Measurements from ENCODE around the gene CXCL1.

CXCL1 gene

GRCh38 chr4:73869130-73870055 lies at the start of gene CXCL1:
TSS of gene CXCL1 (plus strand) at chr4:73869393. CDS start at chr4:73869471, 78 bp downstream.
- peak within 1 kb of the TSS; percentile 64 for H3K4me3 ChIP-seq (ENCODE audit: control insufficient read depth, low read depth, low read length)
- TF ChIP-seq, protein P1, sequence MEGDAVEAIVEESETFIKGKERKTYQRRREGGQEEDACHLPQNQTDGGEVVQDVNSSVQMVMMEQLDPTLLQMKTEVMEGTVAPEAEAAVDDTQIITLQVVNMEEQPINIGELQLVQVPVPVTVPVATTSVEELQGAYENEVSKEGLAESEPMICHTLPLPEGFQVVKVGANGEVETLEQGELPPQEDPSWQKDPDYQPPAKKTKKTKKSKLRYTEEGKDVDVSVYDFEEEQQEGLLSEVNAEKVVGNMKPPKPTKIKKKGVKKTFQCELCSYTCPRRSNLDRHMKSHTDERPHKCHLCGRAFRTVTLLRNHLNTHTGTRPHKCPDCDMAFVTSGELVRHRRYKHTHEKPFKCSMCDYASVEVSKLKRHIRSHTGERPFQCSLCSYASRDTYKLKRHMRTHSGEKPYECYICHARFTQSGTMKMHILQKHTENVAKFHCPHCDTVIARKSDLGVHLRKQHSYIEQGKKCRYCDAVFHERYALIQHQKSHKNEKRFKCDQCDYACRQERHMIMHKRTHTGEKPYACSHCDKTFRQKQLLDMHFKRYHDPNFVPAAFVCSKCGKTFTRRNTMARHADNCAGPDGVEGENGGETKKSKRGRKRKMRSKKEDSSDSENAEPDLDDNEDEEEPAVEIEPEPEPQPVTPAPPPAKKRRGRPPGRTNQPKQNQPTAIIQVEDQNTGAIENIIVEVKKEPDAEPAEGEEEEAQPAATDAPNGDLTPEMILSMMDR (conservative IDR thresholded peaks at IDR 0.05; ENCODE audit: control insufficient read depth, insufficient read depth, low read depth, low read length), result no peak
- DNase-seq (ENCODE audit: low read depth), result no peak

DNA sequence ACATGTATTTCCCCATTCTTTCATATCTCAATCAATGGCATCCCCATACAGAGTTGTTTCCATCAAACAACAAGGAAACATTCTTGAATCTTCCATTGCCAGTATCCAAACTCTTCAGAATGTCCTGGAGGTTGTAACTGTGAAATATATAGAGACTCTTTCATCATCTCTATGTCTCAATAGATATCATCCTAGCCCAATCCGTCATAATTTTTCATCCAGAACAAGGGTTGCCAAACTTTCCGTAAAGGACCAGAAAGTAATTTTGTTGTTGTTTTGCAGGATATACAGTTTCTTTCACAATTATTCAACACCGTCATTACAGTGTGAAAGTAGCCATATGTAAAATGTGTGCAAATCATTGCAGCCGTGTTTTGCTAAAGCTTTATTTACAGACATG lies 47.9 kb upstream of the CXCL1 start:
- no peak overlapping the region for H3K4me3 ChIP-seq (ENCODE audit: control insufficient read depth, low read depth, low read length)
- no peak for DNase-seq (ENCODE audit: low read depth)
- TF ChIP-seq, protein P1 (conservative IDR thresholded peaks at IDR 0.05; ENCODE audit: control insufficient read depth, insufficient read depth, low read depth, low read length), result no peak

- DNase-seq (ENCODE audit: low read depth), result peak; percentile 60
- TF ChIP-seq, protein P1 (conservative IDR thresholded peaks at IDR 0.05; ENCODE audit: control insufficient read depth, insufficient read depth, low read depth, low read length), result no peak
- H3K4me3 ChIP-seq (ENCODE audit: control insufficient read depth, low read depth, low read length), result no peak overlapping the region
These were observed 46.8 kb upstream of the CXCL1 start for GRCh38 chr4:73822389-73822788.

GRCh38 chr4:73822812-73823504 lies 46.2 kb upstream of the CXCL1 start:
- TF ChIP-seq, protein P1 (conservative IDR thresholded peaks at IDR 0.05; ENCODE audit: control insufficient read depth, insufficient read depth, low read depth, low read length), result no peak
- DNase-seq (ENCODE audit: low read depth), result peak; percentile 50
- H3K4me3 ChIP-seq (ENCODE audit: control insufficient read depth, low read depth, low read length), result no peak overlapping the region

- TF ChIP-seq, protein P1 (conservative IDR thresholded peaks at IDR 0.05; ENCODE audit: control insufficient read depth, insufficient read depth, low read depth, low read length), result no peak
- no peak for DNase-seq (ENCODE audit: low read depth)
- H3K4me3 ChIP-seq (ENCODE audit: control insufficient read depth, low read depth, low read length), result no peak overlapping the region
These were observed 45.4 kb upstream of the CXCL1 start for GRCh38 chr4:73823760-73824159.

DNA sequence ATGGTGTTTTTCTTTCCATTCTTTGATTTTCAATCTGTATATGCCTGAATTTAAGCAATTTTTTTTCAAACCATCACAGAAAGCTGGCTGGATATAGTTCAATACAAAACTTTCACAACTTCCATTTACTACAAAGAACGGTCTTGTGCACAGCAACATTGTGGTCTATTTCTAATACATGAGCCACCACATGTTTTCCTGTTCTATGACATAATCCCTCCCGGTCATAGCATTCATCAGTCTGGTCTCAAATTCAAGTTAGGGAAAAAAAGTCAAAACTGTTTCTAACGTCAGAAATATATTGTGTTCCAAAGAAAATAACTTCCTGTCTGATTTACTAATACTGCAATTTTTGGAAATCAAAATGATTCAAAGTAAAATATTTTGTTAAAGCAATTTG lies 40.2 kb upstream of the CXCL1 start:
- peak; percentile 81 for DNase-seq (ENCODE audit: low read depth)
- no peak overlapping the region for H3K4me3 ChIP-seq (ENCODE audit: control insufficient read depth, low read depth, low read length)
- TF ChIP-seq, protein P1 (conservative IDR thresholded peaks at IDR 0.05; ENCODE audit: control insufficient read depth, insufficient read depth, low read depth, low read length), result no peak
